Neural cell (in vitro differentiated cells): ENCODE measurements around the gene BHMT. TPM values are rescaled to one million over a fixed set of nuclear protein-coding genes. Genes with fewer than 3 reads are reported as not detected.

ENCODE experiments used
- H2AFZ ChIP-seq: fragments of 200-600, 300-800 bp; sonication (generic), shearing (Covaris generic); 2 replicates; pipeline ENCODE4 v1.6.0; 2014; ENCODE audit warnings: low read depth, mild to moderate bottlenecking, antibody characterized with exemption, low read length, moderate library complexity
- H3F3A ChIP-seq: fragments of 200-600 bp; shearing (Covaris generic); 2 replicates; pipeline ENCODE4 v1.6.1; 2016; ENCODE audit warnings: mild to moderate bottlenecking, moderate library complexity, mixed read lengths, antibody characterized with exemption, low read length; ENCODE audit not compliant: insufficient read depth, poor library complexity, severe bottlenecking
- H3K27ac ChIP-seq: fragments of 200-600, 300-800 bp; sonication (generic), shearing (Covaris generic); 2 replicates; pipeline ENCODE4 v1.5.1; 2014; ENCODE audit warnings: mild to moderate bottlenecking, low read length, moderate library complexity
- H3K27me3 ChIP-seq: fragments of 300-800, 200-600 bp; sonication (generic), shearing (Covaris generic); 2 replicates; pipeline ENCODE4 v1.6.0; 2014; ENCODE audit warnings: mild to moderate bottlenecking, low read depth, low read length, moderate library complexity; ENCODE audit not compliant: insufficient read depth
- H3K36me3 ChIP-seq: fragments of 300-800, 200-600 bp; sonication (generic), shearing (Covaris generic); 2 replicates; pipeline ENCODE4 v1.5.1; 2014; ENCODE audit warnings: mild to moderate bottlenecking, antibody characterized with exemption, low read length, moderate library complexity; ENCODE audit not compliant: insufficient read depth
- H3K4me2 ChIP-seq: fragments of 300-800, 200-600 bp; sonication (generic), shearing (Covaris generic); 2 replicates; pipeline ENCODE4 v1.6.0; 2014; ENCODE audit warnings: mild to moderate bottlenecking, low read length
- H3K4me3 ChIP-seq: fragments of 300-800, 200-600 bp; sonication (generic), shearing (Covaris generic); 2 replicates; pipeline ENCODE4 v1.5.1; 2014; ENCODE audit warnings: mild to moderate bottlenecking, low read length, moderate library complexity
- H3K79me2 ChIP-seq: fragments of 200-600 bp; shearing (Covaris generic); replicated peaks from 2 replicates; pipeline ENCODE4 v1.6.0; 2014; ENCODE audit warnings: mild to moderate bottlenecking, low read length, moderate library complexity; ENCODE audit not compliant: insufficient read depth
- H3K9ac ChIP-seq: fragments of 300-800, 200-600 bp; sonication (generic), shearing (Covaris generic); 2 replicates; pipeline ENCODE4 v1.6.1; 2016; ENCODE audit warnings: mild to moderate bottlenecking, low read length, mixed read lengths
- H3K9me2 ChIP-seq: fragments of 200-600 bp; shearing (Covaris generic); 2 replicates; pipeline ENCODE4 v1.6.1; 2016; ENCODE audit warnings: mild to moderate bottlenecking, low read length, mixed read lengths; ENCODE audit not compliant: insufficient read depth
- H3K9me3 ChIP-seq: fragments of 200-600, 300-800 bp; sonication (generic), shearing (Covaris generic); 2 replicates; pipeline ENCODE4 v1.6.1; 2016; ENCODE audit warnings: mild to moderate bottlenecking, mixed run types, low read length, moderate library complexity, mixed read lengths
- H4K20me1 ChIP-seq: fragments of 200-600 bp; shearing (Covaris generic); 2 replicates; pipeline ENCODE4 v1.6.1; 2016; ENCODE audit warnings: mild to moderate bottlenecking, mixed run types; ENCODE audit not compliant: insufficient read depth
- CTCF ChIP-seq: fragments of 450-650 bp; IDR thresholded peaks from 2 replicates; pipeline ENCODE4 v1.5.1; 2014; ENCODE audit warnings: antibody characterized with exemption, mild to moderate bottlenecking, moderate library complexity; ENCODE audit not compliant: poor library complexity, severe bottlenecking
- EP300 ChIP-seq: fragments of 450-650 bp; conservative IDR thresholded peaks from 2 replicates; pipeline ENCODE4 v1.6.1; 2014; ENCODE audit warnings: antibody characterized with exemption, mild to moderate bottlenecking, moderate library complexity; ENCODE audit not compliant: poor library complexity, severe bottlenecking
- EZH2 ChIP-seq: fragments of 200-600, 300-800 bp; shearing (Covaris generic), sonication (generic); IDR thresholded peaks from 2 replicates; pipeline ENCODE4 v1.6.1; 2014; ENCODE audit warnings: antibody characterized with exemption, low read length, borderline replicate concordance, mild to moderate bottlenecking; ENCODE audit not compliant: insufficient read depth, poor library complexity, severe bottlenecking
- MXI1 ChIP-seq: fragments of 450-650 bp; conservative IDR thresholded peaks from 2 replicates; pipeline ENCODE4 v1.6.1; 2014; ENCODE audit warnings: antibody characterized with exemption, mild to moderate bottlenecking; ENCODE audit not compliant: poor library complexity, severe bottlenecking
- POLR2AphosphoS5 ChIP-seq: IDR thresholded peaks from 2 replicates; pipeline ENCODE4 v1.6.1; 2012
- RAD21 ChIP-seq: fragments of 450-650 bp; conservative IDR thresholded peaks from 2 replicates; pipeline ENCODE4 v1.6.1; 2014; ENCODE audit warnings: antibody characterized with exemption, mild to moderate bottlenecking, moderate library complexity
- SMC3 ChIP-seq: fragments of 450-650 bp; conservative IDR thresholded peaks from 2 replicates; pipeline ENCODE4 v1.6.1; 2014; ENCODE audit warnings: antibody characterized with exemption, mild to moderate bottlenecking, moderate library complexity; ENCODE audit not compliant: poor library complexity
- TAF1 ChIP-seq: IDR thresholded peaks from 2 replicates; pipeline ENCODE4 v1.6.1; 2012; ENCODE audit warnings: low read depth
- polyA plus RNA-seq: library from polyadenylated mRNA; depleted of rRNA; stranded (reverse); fragments of >200 nt; gene quantifications from 2 replicates; pipeline ENCODE4 v1.2.3, GENCODE V29; 2014
- TF ChIP-seq, protein P1 (sequence below): IDR thresholded peaks from 2 replicates; pipeline ENCODE4 v1.6.1; 2012; ENCODE audit warnings: borderline replicate concordance

BHMT gene
- polyA plus RNA-seq, 1 donor from 2014 or later: not detected

- H3K4me2 ChIP-seq: no peak overlapping the region
- peaks cover 26% of the 10 kb centered on the region for H3K27me3 ChIP-seq
- no peak overlapping the region for H2AFZ ChIP-seq
- H3K4me3 ChIP-seq: peak overlapping the region; percentile 28
- H3F3A ChIP-seq: no peaks in the 10 kb centered on the region
- no peaks in the 10 kb centered on the region for H4K20me1 ChIP-seq
- H3K79me2 ChIP-seq: no peaks in the 10 kb centered on the region
- H3K9me2 ChIP-seq: no peaks in the 10 kb centered on the region
- no peak overlapping the region for H3K9ac ChIP-seq
- no peak overlapping the region for H3K27ac ChIP-seq
- no peaks in the 10 kb centered on the region for H3K36me3 ChIP-seq
- no peak for TF ChIP-seq MXI1
- no peaks in the 10 kb centered on the region for H3K9me3 ChIP-seq
These were observed 522 bp downstream of the BHMT start for GRCh38 chr5:79111960-79112702.

DNA sequence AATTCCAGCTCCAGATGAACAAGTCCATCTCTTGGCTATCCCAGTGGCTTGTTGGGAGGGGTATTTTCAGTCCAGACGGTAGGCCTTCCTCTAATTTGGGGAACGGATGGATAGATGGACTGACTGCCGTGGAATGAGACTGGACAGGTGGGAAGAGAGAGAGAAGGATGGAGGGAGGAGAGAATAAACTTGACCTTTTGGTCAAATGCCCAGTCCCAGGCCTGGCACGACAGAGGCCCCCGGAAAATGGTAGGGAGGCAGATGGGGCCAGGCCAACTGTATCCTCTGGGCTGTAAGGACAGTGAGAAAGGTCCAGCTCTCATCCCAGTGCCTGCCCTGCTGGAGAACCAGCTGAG is 1.1 kb downstream of the BHMT start:
- no peak overlapping the region for H3K9ac ChIP-seq
- no peaks in the 10 kb centered on the region for H3K36me3 ChIP-seq
- H3K9me3 ChIP-seq: no peaks in the 10 kb centered on the region
- no peaks in the 10 kb centered on the region for H3K79me2 ChIP-seq
- H3K27ac ChIP-seq: no peak overlapping the region
- no peaks in the 10 kb centered on the region for H4K20me1 ChIP-seq
- H2AFZ ChIP-seq: no peak overlapping the region
- H3K4me2 ChIP-seq: no peak overlapping the region
- peaks cover 26% of the 10 kb centered on the region for H3K27me3 ChIP-seq
- H3K4me3 ChIP-seq: no peak overlapping the region
- TF ChIP-seq POLR2AphosphoS5: no peak
- TF ChIP-seq, protein P1, sequence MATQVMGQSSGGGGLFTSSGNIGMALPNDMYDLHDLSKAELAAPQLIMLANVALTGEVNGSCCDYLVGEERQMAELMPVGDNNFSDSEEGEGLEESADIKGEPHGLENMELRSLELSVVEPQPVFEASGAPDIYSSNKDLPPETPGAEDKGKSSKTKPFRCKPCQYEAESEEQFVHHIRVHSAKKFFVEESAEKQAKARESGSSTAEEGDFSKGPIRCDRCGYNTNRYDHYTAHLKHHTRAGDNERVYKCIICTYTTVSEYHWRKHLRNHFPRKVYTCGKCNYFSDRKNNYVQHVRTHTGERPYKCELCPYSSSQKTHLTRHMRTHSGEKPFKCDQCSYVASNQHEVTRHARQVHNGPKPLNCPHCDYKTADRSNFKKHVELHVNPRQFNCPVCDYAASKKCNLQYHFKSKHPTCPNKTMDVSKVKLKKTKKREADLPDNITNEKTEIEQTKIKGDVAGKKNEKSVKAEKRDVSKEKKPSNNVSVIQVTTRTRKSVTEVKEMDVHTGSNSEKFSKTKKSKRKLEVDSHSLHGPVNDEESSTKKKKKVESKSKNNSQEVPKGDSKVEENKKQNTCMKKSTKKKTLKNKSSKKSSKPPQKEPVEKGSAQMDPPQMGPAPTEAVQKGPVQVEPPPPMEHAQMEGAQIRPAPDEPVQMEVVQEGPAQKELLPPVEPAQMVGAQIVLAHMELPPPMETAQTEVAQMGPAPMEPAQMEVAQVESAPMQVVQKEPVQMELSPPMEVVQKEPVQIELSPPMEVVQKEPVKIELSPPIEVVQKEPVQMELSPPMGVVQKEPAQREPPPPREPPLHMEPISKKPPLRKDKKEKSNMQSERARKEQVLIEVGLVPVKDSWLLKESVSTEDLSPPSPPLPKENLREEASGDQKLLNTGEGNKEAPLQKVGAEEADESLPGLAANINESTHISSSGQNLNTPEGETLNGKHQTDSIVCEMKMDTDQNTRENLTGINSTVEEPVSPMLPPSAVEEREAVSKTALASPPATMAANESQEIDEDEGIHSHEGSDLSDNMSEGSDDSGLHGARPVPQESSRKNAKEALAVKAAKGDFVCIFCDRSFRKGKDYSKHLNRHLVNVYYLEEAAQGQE: no peak
- no peak for TF ChIP-seq CTCF
- no peak for TF ChIP-seq EP300
- no peak for TF ChIP-seq EZH2
- no peak for TF ChIP-seq RAD21
- TF ChIP-seq SMC3: no peak
- H3F3A ChIP-seq: no peaks in the 10 kb centered on the region
- H3K9me2 ChIP-seq: no peaks in the 10 kb centered on the region

DNA sequence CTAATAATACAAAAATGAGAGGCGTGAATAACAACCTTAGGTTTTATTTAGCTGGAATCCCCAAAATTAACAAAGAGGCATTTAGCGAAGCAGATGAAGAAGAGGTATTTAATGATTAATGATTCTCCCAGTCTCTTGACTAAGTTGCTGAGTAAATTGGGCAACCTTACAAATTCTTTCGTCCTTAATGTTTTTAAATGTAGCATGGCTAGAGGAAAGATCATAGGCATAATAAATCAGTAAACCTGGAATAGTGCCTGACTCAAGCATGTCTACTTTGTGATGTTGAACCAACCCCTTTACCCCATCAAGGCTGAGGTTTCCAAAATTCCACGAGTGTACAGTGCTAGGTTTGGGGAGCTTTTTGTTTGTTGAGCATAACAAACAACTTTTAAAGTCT is 7.9 kb downstream of the BHMT start:
- no peak overlapping the region for H3K27ac ChIP-seq
- no peaks in the 10 kb centered on the region for H3K9me2 ChIP-seq
- no peaks in the 10 kb centered on the region for H3K79me2 ChIP-seq
- H3K9ac ChIP-seq: no peak overlapping the region
- TF ChIP-seq EP300: no peak
- no peak for TF ChIP-seq RAD21
- TF ChIP-seq EZH2: no peak
- no peak for TF ChIP-seq TAF1
- no peak for TF ChIP-seq MXI1
- H3K4me3 ChIP-seq: no peak overlapping the region
- H2AFZ ChIP-seq: no peak overlapping the region
- H4K20me1 ChIP-seq: no peaks in the 10 kb centered on the region
- no peaks in the 10 kb centered on the region for H3K27me3 ChIP-seq
- H3K36me3 ChIP-seq: no peaks in the 10 kb centered on the region
- no peaks in the 10 kb centered on the region for H3F3A ChIP-seq
- no peaks in the 10 kb centered on the region for H3K9me3 ChIP-seq
- H3K4me2 ChIP-seq: no peak overlapping the region
